Endometrial microvascular endothelial cells (primary cell): ENCODE results near the gene BMI1. TPM values are rescaled to one million over a fixed set of nuclear protein-coding genes. Genes with fewer than 3 reads are reported as not detected.

Experiments
- in situ Hi-C: cut with HindIII; loops from 2 replicates; pipeline ENCODE4 v1.10.0; 2017; ENCODE audit warnings: low sequenced_read_pairs, low pct_unique_long_range_greater_than_20kb; ENCODE audit errors: inconsistent ontology term
- total RNA-seq: library from RNA; depleted of rRNA; stranded (reverse); fragments of >200 nt; gene quantifications from one replicate; pipeline ENCODE4 v1.2.3, GENCODE V29; 2015; ENCODE audit errors: inconsistent ontology term

Gene BMI1
- total RNA-seq: 24.3 TPM

DNA sequence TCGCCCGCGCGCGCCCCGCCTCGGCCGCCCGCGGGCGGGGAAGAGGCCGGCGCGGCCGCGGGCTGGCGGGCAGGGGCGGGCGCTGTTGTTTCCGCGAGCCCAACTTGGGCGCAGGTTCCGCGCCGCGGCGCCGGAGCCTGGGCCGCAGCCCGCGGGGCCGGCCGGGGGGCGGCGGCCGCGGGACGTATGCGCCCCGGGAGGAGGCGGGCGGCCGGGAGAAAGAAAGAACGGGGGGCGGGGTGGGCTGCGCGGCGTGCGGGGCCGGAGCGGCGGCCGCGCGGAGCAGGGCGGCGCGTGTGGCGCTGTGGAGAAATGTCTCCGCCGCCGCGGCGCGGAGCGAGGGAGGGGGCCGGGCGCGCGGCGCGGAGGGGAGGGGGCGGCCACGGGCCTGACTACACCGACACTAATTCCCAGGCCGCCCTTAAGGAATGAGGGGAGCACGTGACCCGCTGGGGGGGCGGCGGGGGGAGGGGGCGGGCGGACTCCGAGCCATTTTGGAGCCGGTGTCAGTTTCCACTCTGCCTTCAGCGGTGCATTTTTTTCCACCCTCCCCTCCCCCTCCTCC lies at the start of gene BMI1:
BMI1 (plus strand) TSS at position 509 of the 565 bp plus-strand sequence. CDS start 5,351 bp downstream, outside the sequence.
- in situ Hi-C loops: no loop called here

- in situ Hi-C loops: no loop called here
These were observed 49.1 kb upstream of the BMI1 start for GRCh38 chr10:22271786-22272185.

- in situ Hi-C loops: no loop called here
These were observed 42.5 kb upstream of the BMI1 start for GRCh38 chr10:22278441-22278782.

GRCh38 chr10:22280078-22280477 lies 40.8 kb upstream of the BMI1 start:
- in situ Hi-C loops: no loop called here

- in situ Hi-C loops: no loop called here
These were observed 35.8 kb upstream of the BMI1 start for GRCh38 chr10:22285130-22285529.

DNA sequence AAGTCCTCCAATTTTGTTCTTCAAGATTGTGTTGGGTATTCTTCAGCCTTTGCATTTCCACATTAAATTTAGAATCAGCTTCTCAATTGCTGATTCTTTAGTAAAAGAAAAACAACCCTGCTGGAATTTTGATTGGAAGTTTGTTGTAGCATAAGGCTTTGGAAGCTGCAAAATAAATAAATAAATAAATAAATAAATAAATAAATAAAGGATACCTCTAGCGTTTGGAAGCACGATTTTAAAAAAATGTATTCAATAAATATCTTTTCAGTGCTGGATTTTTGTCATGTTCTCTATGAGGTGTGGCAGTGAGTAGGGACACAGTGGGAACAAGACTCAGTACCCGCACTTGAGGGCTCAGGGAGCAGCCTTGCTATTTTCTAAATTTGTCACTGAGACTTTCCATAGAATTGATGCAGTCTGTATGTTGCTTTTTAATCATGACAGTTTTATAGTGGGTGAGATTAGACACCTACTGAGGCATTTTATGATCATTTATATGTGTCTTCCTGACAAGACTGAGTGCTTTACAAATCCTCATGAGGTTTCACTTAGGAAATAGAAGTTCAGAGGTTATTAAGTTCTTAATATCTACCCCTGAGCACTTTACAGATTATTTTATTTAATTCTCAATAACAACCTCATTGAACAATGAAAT lies 27.0 kb upstream of the BMI1 start:
- in situ Hi-C loops: no loop called here

DNA sequence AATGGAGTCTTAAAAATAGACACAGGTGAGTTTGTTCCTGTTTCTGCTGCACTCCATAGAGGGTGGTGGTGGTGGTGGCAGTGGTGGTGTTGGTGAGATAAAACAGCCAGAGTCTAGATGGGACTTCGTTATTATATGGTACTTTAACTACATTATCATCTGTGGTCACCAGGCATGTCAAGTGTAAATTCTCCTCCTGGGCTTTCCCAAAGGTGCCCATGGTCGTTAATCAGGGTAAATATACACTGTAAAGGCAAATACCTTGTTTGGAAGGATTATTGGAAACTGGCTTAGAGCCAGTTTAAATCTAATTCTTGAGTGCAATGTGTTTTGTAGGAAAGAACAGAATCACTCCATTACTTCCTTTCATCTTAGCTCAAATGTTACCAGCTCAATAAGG lies 26.2 kb upstream of the BMI1 start:
- in situ Hi-C loops: no loop called here

- in situ Hi-C loops: no loop called here
These were observed 19.7 kb upstream of the BMI1 start for GRCh38 chr10:22301193-22301592.

DNA sequence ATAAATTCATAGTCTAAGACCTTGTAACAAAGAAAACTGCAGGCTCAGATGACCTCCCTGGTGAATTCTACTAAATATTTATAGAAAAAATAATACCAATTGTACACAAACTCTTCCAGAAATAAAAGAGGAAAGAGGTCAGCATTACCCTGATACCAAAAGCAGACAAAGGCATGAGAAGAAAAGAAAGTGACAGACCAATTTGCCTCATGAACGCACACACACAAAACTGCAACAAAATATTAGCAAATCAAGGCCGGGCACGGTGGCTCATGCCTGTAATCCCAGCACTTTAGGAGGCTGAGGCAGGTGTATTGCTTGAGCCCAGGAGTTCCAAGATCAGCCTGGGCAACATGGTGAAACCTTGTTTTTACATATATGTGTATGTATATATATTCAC lies 17.4 kb upstream of the BMI1 start:
- in situ Hi-C loops: no loop called here

- in situ Hi-C loops: no loop called here
These were observed 15.2 kb upstream of the BMI1 start for GRCh38 chr10:22305721-22306120.

DNA sequence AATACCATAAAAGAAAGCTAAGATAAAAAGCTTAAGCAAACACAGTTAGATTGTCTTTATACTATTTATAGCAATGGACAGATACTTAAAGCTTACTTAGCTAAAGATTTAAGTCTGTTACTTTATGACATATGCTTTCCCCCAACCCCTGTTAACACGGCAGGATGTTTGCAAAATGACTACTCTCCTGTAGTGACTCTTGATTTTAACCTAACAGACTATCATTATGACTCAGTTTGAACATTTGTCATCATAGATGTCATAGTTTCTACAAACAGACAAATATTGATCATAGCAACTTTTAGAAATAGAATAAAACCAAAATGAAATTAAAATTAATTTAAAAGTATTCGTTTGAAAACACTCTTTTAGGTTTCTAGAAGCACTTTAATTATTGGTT lies 12.5 kb upstream of the BMI1 start:
- in situ Hi-C loops: no loop called here

- in situ Hi-C loops: no loop called here
These were observed 11.5 kb upstream of the BMI1 start for GRCh38 chr10:22309180-22310000.

GRCh38 chr10:22310012-22310411 lies 10.9 kb upstream of the BMI1 start:
- in situ Hi-C loops: loop anchor here (10.0 kb wide), 1 partner anchor 85 kb away; no protein-coding TSS in a partner anchor

GRCh38 chr10:22310928-22311327 lies 10.0 kb upstream of the BMI1 start:
- in situ Hi-C loops: loop anchor here (10.0 kb wide), 1 partner anchor 86 kb away; no protein-coding TSS in a partner anchor

- in situ Hi-C loops: loop anchor here (10.0 kb wide), 1 partner anchor 90 kb away; no protein-coding TSS in a partner anchor
These were observed 6.0 kb upstream of the BMI1 start for GRCh38 chr10:22314852-22315251.

DNA sequence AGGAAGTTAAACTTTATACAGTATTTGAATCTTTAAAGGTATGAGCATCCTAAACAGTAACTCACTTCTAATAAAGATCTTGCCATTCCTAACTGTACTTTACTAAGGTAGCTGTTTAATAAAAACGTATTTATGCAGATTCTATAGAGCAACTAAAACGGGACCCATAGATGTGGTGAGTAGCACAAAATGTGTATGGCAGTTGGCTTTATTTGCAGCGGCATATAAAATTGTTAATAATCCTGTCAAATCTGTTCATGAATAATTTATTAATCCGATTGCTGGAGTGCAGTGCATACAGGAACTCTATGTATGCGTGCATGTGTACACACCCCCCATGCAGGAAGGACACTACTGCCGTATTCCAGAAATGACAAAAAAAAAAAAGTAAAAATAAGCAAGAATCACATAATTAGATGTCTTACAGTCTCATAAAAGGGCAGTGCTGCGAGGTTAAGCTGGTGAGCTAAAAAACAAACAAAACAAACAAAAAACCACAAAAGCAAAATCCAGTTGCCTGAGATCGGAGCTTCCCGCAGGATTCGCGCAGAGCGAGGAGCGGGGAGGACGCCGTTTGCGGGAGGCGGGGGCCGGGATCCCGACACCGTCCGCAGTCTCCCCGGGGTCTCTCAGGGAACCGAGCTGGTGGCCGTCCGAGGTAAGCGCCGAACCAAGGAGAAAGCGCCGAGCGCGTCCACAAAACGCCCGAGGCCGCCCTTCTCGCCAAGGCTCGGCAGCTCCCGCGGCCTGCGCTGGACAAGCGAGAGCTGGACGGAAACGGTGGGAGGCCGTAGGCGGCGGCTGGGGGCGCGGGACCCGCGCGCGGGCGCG lies 5.2 kb upstream of the BMI1 start:
- in situ Hi-C loops: loop anchor here (10.0 kb wide), 1 partner anchor 91 kb away; no protein-coding TSS in a partner anchor

DNA sequence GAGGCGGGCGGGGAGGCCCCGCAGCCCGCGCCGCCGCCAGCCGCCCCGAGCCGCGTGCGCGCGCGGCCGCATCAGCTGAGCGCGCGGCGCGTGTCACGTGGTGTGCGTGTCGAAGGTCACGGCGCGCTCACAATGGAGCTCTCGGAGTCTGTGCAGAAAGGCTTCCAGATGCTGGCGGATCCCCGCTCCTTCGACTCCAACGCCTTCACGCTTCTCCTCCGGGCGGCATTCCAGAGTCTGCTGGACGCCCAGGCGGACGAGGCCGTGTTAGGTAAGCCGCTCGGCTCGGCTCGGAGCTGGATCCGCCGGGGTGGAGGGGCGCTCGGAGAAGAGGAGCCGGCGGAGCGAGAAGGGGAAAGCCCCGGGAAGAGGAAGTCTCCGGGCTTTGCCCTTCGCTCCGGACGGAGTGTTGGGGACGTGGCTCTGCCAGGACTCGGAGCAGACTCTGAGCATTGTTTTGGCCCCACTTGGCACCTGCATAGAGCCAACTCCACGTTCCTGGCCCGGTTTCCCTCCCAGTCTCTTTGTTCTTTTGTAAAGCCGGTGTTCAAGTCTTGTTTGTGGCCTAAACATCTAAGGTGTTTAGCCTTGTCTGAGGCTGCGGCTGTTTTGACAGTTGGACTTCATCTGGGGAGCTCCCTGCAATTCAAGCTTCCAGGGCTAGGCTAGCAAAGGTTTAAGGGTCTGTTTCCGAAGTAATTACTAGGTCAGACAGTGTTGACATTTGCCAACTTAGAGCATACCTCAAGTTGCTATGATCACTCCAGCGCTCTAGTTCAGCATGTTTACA lies 4.4 kb upstream of the BMI1 start, which contains the start of gene COMMD3:
COMMD3 (plus strand) TSS at position 103 of the 790 bp plus-strand sequence; CDS start at position 133, 30 bp downstream.
- in situ Hi-C loops: loop anchor here (10.0 kb wide), 1 partner anchor 92 kb away; no protein-coding TSS in a partner anchor

- in situ Hi-C loops: loop anchor here (10.0 kb wide), 1 partner anchor 92 kb away; no protein-coding TSS in a partner anchor
These were observed 3.9 kb upstream of the BMI1 start for GRCh38 chr10:22317076-22317370.
